ENCODE data around the gene FAM219B.

FAM219B gene

GRCh38 chr15:74857671-74858368 is 48.8 kb downstream of the FAM219B start:
- peaks cover 5 to 27% of the 10 kb centered on the region in 2 donors for H3K4me1 ChIP-seq (ENCODE audit: control insufficient read depth in 1 of 2, insufficient read depth in 2 of 2, low read length in 2 of 2)
- H3K27ac ChIP-seq (ENCODE audit: low read length), result no peak overlapping the region
- H3K36me3 ChIP-seq (ENCODE audit: control insufficient read depth in 1 of 2, insufficient read depth in 2 of 2, low read length in 2 of 2), result peaks cover 10 to 15% of the 10 kb centered on the region in 2 donors
- H3K9me3 ChIP-seq (ENCODE audit: control insufficient read depth in 1 of 2, low read length in 2 of 2), result no peaks in the 10 kb centered on the region
- H3K27me3 ChIP-seq (ENCODE audit: low read depth, low read length), result no peaks in the 10 kb centered on the region
- no peak overlapping the region for H3K4me3 ChIP-seq (ENCODE audit: low read depth in 1 of 2, low read length in 2 of 2)

- Histone ChIP-seq H3K27me3 (ENCODE audit: low read depth, low read length) (no peaks in the 10 kb centered on the region), H3K27ac (ENCODE audit: low read length) (no peak overlapping the region), H3K4me3 (ENCODE audit: low read depth in 1 of 2, low read length in 2 of 2) (no peak overlapping the region), H3K36me3 (ENCODE audit: control insufficient read depth in 1 of 2, insufficient read depth in 2 of 2, low read length in 2 of 2) (peaks cover 17 to 22% of the 10 kb centered on the region in 2 donors), H3K9me3 (ENCODE audit: control insufficient read depth in 1 of 2, low read length in 2 of 2) (no peaks in the 10 kb centered on the region), H3K4me1 (ENCODE audit: control insufficient read depth in 1 of 2, insufficient read depth in 2 of 2, low read length in 2 of 2) (peaks cover 5 to 27% of the 10 kb centered on the region in 2 donors)
Measured at GRCh38 chr15:74857082-74857655, 49.5 kb downstream of the FAM219B start.

- peaks cover 23 to 28% of the 10 kb centered on the region in 2 donors for H3K36me3 ChIP-seq (ENCODE audit: control insufficient read depth in 1 of 2, insufficient read depth in 2 of 2, low read length in 2 of 2)
- no peak overlapping the region for H3K27ac ChIP-seq (ENCODE audit: low read length)
- no peak overlapping the region for H3K4me3 ChIP-seq (ENCODE audit: low read depth in 1 of 2, low read length in 2 of 2)
- no peaks in the 10 kb centered on the region for H3K9me3 ChIP-seq (ENCODE audit: control insufficient read depth in 1 of 2, low read length in 2 of 2)
- peaks cover 5 to 27% of the 10 kb centered on the region in 2 donors for H3K4me1 ChIP-seq (ENCODE audit: control insufficient read depth in 1 of 2, insufficient read depth in 2 of 2, low read length in 2 of 2)
- H3K27me3 ChIP-seq (ENCODE audit: low read depth, low read length), result no peaks in the 10 kb centered on the region
Measured at GRCh38 chr15:74856537-74856936, 50.1 kb downstream of the FAM219B start.

- Histone ChIP-seq H3K9me3 (ENCODE audit: control insufficient read depth in 1 of 2, low read length in 2 of 2) (no peaks in the 10 kb centered on the region), H3K27ac (ENCODE audit: low read length) (no peak overlapping the region), H3K27me3 (ENCODE audit: low read depth, low read length) (no peaks in the 10 kb centered on the region), H3K4me1 (ENCODE audit: control insufficient read depth in 1 of 2, insufficient read depth in 2 of 2, low read length in 2 of 2) (peaks cover 5 to 27% of the 10 kb centered on the region in 2 donors), H3K36me3 (ENCODE audit: control insufficient read depth in 1 of 2, insufficient read depth in 2 of 2, low read length in 2 of 2) (peaks cover 30 to 35% of the 10 kb centered on the region in 2 donors), H3K4me3 (ENCODE audit: low read depth in 1 of 2, low read length in 2 of 2) (no peak overlapping the region)
Measured at GRCh38 chr15:74855857-74856256, 50.8 kb downstream of the FAM219B start.

- no peak overlapping the region for H3K4me3 ChIP-seq (ENCODE audit: low read depth in 1 of 2, low read length in 2 of 2)
- H3K9me3 ChIP-seq (ENCODE audit: control insufficient read depth in 1 of 2, low read length in 2 of 2), result no peaks in the 10 kb centered on the region
- peaks cover 37 to 47% of the 10 kb centered on the region in 2 donors for H3K36me3 ChIP-seq (ENCODE audit: control insufficient read depth in 1 of 2, insufficient read depth in 2 of 2, low read length in 2 of 2)
- H3K4me1 ChIP-seq (ENCODE audit: control insufficient read depth in 1 of 2, insufficient read depth in 2 of 2, low read length in 2 of 2), result peaks cover 5 to 24% of the 10 kb centered on the region in 2 donors
- no peak overlapping the region for H3K27ac ChIP-seq (ENCODE audit: low read length)
- no peaks in the 10 kb centered on the region for H3K27me3 ChIP-seq (ENCODE audit: low read depth, low read length)
Measured at GRCh38 chr15:74854453-74855022, 52.1 kb downstream of the FAM219B start.

GRCh38 chr15:74851960-74852359 is 54.7 kb downstream of the FAM219B start:
- no peak overlapping the region for H3K4me3 ChIP-seq (ENCODE audit: low read depth in 1 of 2, low read length in 2 of 2)

GRCh38 chr15:74850393-74850792 is 56.3 kb downstream of the FAM219B start:
- Histone ChIP-seq H3K27ac (ENCODE audit: low read length) (no peak overlapping the region), H3K36me3 (ENCODE audit: control insufficient read depth in 1 of 2, insufficient read depth in 2 of 2, low read length in 2 of 2) (peaks cover 54 to 72% of the 10 kb centered on the region in 2 donors), H3K4me1 (ENCODE audit: control insufficient read depth in 1 of 2, insufficient read depth in 2 of 2, low read length in 2 of 2) (no peaks in the 10 kb centered on the region), H3K27me3 (ENCODE audit: low read depth, low read length) (no peaks in the 10 kb centered on the region), H3K9me3 (ENCODE audit: control insufficient read depth in 1 of 2, low read length in 2 of 2) (no peaks in the 10 kb centered on the region), H3K4me3 (ENCODE audit: low read depth in 1 of 2, low read length in 2 of 2) (no peak overlapping the region)

More at GRCh38 chr15:74851960-74852359, 54.7 kb downstream of the FAM219B start:
- H3K36me3 ChIP-seq (ENCODE audit: control insufficient read depth in 1 of 2, insufficient read depth in 2 of 2, low read length in 2 of 2), result peaks cover 54 to 67% of the 10 kb centered on the region in 2 donors
- no peak overlapping the region for H3K27ac ChIP-seq (ENCODE audit: low read length)
- H3K9me3 ChIP-seq (ENCODE audit: control insufficient read depth in 1 of 2, low read length in 2 of 2), result no peaks in the 10 kb centered on the region
- H3K27me3 ChIP-seq (ENCODE audit: low read depth, low read length), result no peaks in the 10 kb centered on the region
- H3K4me1 ChIP-seq (ENCODE audit: control insufficient read depth in 1 of 2, insufficient read depth in 2 of 2, low read length in 2 of 2), result peaks cover 0 to 1% of the 10 kb centered on the region in 2 donors
